Kidney (tissue), 14 donors: ENCODE measurements around the gene NRXN3. TPM values are rescaled to one million over a fixed set of nuclear protein-coding genes. Genes with fewer than 3 reads are reported as not detected.
A peak's percentile ranks its signal among the peaks of the same experiment; 100 is the strongest.

ENCODE experiments used
- DNase-seq, 5 donors: peaks; one replicate each; pipeline ENCODE4 v3.0.0-alpha.2; 2013 to 2020
- FAIRE-seq: peaks from 2 replicates; lab custom pipeline; 2012; peaks lifted over from hg19 to GRCh38; lab: Jason Lieb, UNC
- H3K27ac ChIP-seq, 2 donors: one replicate each; pipeline ENCODE4 v1.7.0; 2013; ENCODE audit warnings: low read depth in 2 of 2, low read length in 2 of 2, inconsistent platforms in 1 of 2
- H3K27me3 ChIP-seq: one replicate; pipeline ENCODE4 v1.7.1; 2013; ENCODE audit warnings: low read length, inconsistent platforms; ENCODE audit not compliant: control insufficient read depth, insufficient read depth
- H3K36me3 ChIP-seq, 3 donors: one replicate each; pipeline versions ENCODE4 v1.7.0 to v1.7.1; 2013; ENCODE audit warnings: low read length in 3 of 3, control low read depth in 1 of 3, inconsistent platforms in 1 of 3; ENCODE audit not compliant: insufficient read depth in 3 of 3, control insufficient read depth in 2 of 3
- H3K4me1 ChIP-seq, 3 donors: one replicate each; pipeline versions ENCODE4 v1.7.0 to v1.7.1; 2013; ENCODE audit warnings: low read length in 3 of 3, inconsistent platforms in 1 of 3, low read depth in 1 of 3; ENCODE audit not compliant: control insufficient read depth in 2 of 3, insufficient read depth in 2 of 3
- H3K4me3 ChIP-seq, 3 donors: one replicate each; pipeline versions ENCODE4 v1.7.0 to v1.8.1; 2013; ENCODE audit warnings: low read length in 3 of 3, control low read depth in 1 of 3, inconsistent platforms in 1 of 3
- H3K9ac ChIP-seq, 3 donors: one replicate each; pipeline versions ENCODE4 v1.7.0 to v1.7.1; 2013; ENCODE audit warnings: low read length in 3 of 3, control low read depth in 1 of 3, inconsistent platforms in 1 of 3
- H3K9me3 ChIP-seq, 3 donors: one replicate each; pipeline versions ENCODE4 v1.7.0 to v1.7.1; 2013; ENCODE audit warnings: low read length in 3 of 3, control low read depth in 1 of 3, inconsistent platforms in 1 of 3; ENCODE audit not compliant: control insufficient read depth in 2 of 3, insufficient read depth in 1 of 3
- intact Hi-C: fragments of 100-400 bp; cut with DNase I; formaldehyde crosslinking; loops from one replicate; pipeline ENCODE4 v1.11.1; 2022
- polyA plus RNA-seq: library from polyadenylated mRNA; stranded (reverse); fragments of 350-450 nt; fragmentation: Illumina TruSeq; extraction: RNeasy Lipid Tissue Mini Kit (QIAGEN cat#74804); gene quantifications from one replicate; pipeline ENCODE4 v1.2.3, GENCODE V29; 2014; ENCODE audit warnings: low read depth, low replicate concordance; ENCODE audit not compliant: insufficient read depth
- total RNA-seq: library from RNA; stranded (reverse); fragmentation: NEBNext Ultra II Directional; extraction: Animal tissue kit (Norgen Biotek cat#: 25700); gene quantifications from one replicate; pipeline ENCODE4 v1.2.1, GENCODE V29; 2021
- TF ChIP-seq, protein P1 (sequence below): IDR thresholded peaks from 3 replicates; pipeline ENCODE4 v1.5.1; 2012; ENCODE audit warnings: mild to moderate bottlenecking, moderate library complexity, borderline replicate concordance; ENCODE audit not compliant: insufficient read depth; ENCODE audit errors: extremely low read depth
- donor health status: control.
- donor health status: control.
- donor health status: control.
- donor health status: control.
- donor health status: control.
- donor health status: DM: yes; HTN: yes; CAD: no.
- donor health status: Normal renal cell carcinoma (clear cell type).

Gene NRXN3
- total and polyA plus RNA-seq, 2 donors from 2014 or later, result 1.5 to 2.4 TPM

- TF ChIP-seq, protein P1, sequence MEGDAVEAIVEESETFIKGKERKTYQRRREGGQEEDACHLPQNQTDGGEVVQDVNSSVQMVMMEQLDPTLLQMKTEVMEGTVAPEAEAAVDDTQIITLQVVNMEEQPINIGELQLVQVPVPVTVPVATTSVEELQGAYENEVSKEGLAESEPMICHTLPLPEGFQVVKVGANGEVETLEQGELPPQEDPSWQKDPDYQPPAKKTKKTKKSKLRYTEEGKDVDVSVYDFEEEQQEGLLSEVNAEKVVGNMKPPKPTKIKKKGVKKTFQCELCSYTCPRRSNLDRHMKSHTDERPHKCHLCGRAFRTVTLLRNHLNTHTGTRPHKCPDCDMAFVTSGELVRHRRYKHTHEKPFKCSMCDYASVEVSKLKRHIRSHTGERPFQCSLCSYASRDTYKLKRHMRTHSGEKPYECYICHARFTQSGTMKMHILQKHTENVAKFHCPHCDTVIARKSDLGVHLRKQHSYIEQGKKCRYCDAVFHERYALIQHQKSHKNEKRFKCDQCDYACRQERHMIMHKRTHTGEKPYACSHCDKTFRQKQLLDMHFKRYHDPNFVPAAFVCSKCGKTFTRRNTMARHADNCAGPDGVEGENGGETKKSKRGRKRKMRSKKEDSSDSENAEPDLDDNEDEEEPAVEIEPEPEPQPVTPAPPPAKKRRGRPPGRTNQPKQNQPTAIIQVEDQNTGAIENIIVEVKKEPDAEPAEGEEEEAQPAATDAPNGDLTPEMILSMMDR, result no peak
- Histone ChIP-seq H3K4me1 (no peaks in the 10 kb centered on the region), H3K27ac (no peak overlapping the region), H3K27me3 (no peaks in the 10 kb centered on the region), H3K4me3 (no peak overlapping the region), H3K36me3 (no peaks in the 10 kb centered on the region), H3K9me3 (no peaks in the 10 kb centered on the region), H3K9ac (no peak overlapping the region)
- intact Hi-C loops, result no loop called here
- DNase-seq, result no peak
- no peak for FAIRE-seq
Measured at GRCh38 chr14:79144896-79145295, 974.7 kb downstream of the NRXN3 start.

DNA sequence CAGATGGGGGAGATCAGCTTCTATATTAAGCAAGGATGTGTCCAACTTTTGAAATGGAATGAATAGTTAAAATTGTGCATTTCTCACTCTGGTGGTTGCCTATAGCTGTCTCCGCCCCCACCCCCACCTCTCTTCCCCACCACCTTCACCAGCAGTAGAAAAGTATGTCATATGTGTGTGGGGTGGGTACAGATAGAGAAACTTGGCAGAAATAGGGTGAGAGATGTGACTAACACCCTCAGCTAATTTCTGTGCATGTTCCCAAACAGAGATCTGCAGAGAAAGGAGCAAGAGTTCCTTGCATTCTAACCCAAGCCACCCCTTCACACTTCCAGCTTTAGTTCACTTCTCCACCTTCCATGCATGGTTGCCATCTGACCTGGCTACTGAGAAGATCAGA is 980.1 kb downstream of the NRXN3 start:
- Histone ChIP-seq H3K9ac (no peak overlapping the region), H3K4me1 (no peaks in the 10 kb centered on the region), H3K36me3 (no peaks in the 10 kb centered on the region), H3K4me3 (no peak overlapping the region), H3K27me3 (no peaks in the 10 kb centered on the region), H3K27ac (no peak overlapping the region), H3K9me3 (no peaks in the 10 kb centered on the region)
- no peak for DNase-seq
- TF ChIP-seq, protein P1, result no peak
- intact Hi-C loops, result no loop called here
- no peak for FAIRE-seq

GRCh38 chr14:79157369-79157768 is 987.2 kb downstream of the NRXN3 start:
- DNase-seq (no peak), FAIRE-seq (no peak)
- Histone ChIP-seq H3K4me3 (no peak overlapping the region), H3K36me3 (no peaks in the 10 kb centered on the region), H3K9me3 (no peaks in the 10 kb centered on the region), H3K4me1 (no peaks in the 10 kb centered on the region), H3K27ac (no peak overlapping the region), H3K27me3 (no peaks in the 10 kb centered on the region), H3K9ac (no peak overlapping the region)
- TF ChIP-seq, protein P1, result no peak
- intact Hi-C loops, result no loop called here

GRCh38 chr14:79161571-79161970 is 991.4 kb downstream of the NRXN3 start:
- Histone ChIP-seq H3K9ac (no peak overlapping the region), H3K9me3 (no peaks in the 10 kb centered on the region), H3K4me3 (no peak overlapping the region), H3K4me1 (no peaks in the 10 kb centered on the region), H3K27me3 (no peaks in the 10 kb centered on the region), H3K36me3 (no peaks in the 10 kb centered on the region), H3K27ac (no peak overlapping the region)
- TF ChIP-seq, protein P1, result no peak
- intact Hi-C loops, result no loop called here
- FAIRE-seq (no peak), DNase-seq (peak in 4 of 5 donors; percentile 48 to 86 (median 76))
